ENCODE results near the gene AP3S1. TPM values are rescaled to one million over a fixed set of nuclear protein-coding genes. Genes with fewer than 3 reads are reported as not detected.
"Not testable (repeated sequence)": the region's sequence is repeated elsewhere in the genome, so short reads cannot be mapped to it uniquely, and the experiment has no call there.

AP3S1 gene
- total RNA-seq, 1 donor from 2014 or later, result 56.0 TPM

DNA sequence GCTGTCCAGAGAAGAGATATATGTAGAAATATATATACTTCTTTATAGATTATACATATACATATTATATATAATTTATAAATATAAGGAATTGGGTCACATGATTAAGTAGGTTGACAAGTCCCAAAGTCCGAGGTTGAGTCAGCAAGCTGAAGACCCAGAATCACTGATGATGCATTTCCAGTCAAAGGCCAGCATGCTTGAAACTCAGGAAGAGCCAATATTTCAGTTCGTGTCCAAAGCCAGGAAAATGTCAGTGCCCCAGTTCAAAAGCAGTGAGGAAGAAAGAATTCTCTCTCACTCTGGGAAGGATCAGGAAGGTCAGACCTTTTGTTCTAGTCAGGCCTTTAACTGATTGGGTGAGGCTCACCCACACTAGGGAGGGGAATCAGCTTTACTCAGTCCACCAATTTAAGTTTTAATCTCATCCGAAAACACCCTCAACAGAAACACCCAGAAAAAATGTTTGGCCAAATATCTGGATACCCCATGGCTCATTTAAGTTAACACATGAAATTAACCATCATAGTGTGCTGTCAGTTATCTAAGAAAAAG, 78.5 kb downstream of the AP3S1 start:
- Mint-ChIP-seq H3K4me3 (no peak overlapping the region), H3K27ac (no peak overlapping the region), H3K27me3 (ENCODE audit: low read depth) (no peaks in the 10 kb centered on the region), H3K4me1 (peaks cover 3% of the 10 kb centered on the region), H3K9me3 (no peaks in the 10 kb centered on the region), H3K36me3 (no peaks in the 10 kb centered on the region)
- no peak for DNase-seq (ENCODE audit: low spot score in 2 of 2, unreplicated experiment in 2 of 2)
- TF ChIP-seq, protein P1, sequence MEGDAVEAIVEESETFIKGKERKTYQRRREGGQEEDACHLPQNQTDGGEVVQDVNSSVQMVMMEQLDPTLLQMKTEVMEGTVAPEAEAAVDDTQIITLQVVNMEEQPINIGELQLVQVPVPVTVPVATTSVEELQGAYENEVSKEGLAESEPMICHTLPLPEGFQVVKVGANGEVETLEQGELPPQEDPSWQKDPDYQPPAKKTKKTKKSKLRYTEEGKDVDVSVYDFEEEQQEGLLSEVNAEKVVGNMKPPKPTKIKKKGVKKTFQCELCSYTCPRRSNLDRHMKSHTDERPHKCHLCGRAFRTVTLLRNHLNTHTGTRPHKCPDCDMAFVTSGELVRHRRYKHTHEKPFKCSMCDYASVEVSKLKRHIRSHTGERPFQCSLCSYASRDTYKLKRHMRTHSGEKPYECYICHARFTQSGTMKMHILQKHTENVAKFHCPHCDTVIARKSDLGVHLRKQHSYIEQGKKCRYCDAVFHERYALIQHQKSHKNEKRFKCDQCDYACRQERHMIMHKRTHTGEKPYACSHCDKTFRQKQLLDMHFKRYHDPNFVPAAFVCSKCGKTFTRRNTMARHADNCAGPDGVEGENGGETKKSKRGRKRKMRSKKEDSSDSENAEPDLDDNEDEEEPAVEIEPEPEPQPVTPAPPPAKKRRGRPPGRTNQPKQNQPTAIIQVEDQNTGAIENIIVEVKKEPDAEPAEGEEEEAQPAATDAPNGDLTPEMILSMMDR (IDR thresholded peaks at IDR 0.05; ENCODE audit: unreplicated experiment), result no peak

DNA sequence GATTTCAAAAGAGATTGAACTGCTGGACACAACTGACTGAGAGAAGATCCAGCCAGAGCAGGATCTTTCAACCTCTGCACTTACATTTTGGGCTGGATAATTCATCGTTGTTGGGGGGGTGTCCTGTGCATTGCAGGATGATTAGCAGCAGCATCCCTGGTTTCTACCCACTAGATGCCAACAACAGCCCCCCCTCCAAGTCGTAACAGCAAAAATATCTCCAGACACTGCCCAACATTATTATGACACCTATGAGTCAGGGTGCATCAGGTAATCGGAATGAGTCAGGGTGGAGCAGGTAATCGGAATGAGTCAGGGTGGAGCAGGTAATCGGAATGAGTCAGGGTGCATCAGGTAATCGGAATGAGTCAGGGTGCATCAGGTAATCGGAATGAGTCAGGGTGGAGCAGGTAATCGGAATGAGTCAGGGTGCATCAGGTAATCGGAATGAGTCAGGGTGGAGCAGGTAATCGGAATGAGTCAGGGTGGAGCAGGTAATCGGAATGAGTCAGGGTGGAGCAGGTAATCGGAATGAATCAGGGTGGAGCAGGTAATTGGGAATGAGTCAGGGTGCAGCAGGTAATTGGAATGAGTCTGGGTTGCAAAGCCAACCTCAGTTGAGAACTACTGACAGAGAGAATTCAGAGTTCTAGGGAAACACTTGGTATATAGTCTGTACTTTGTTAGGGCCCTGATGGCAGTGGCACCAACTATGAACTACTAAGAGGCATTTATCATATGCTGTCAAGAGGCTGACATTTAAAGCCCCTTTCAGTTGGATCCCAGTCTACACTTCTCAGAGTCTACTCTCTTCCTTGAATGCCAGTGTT, 87.1 kb downstream of the AP3S1 start:
- H3K9me3 Mint-ChIP-seq; H3K4me1 Mint-ChIP-seq; H3K27me3 Mint-ChIP-seq (ENCODE audit: low read depth); H3K27ac Mint-ChIP-seq; DNase-seq (ENCODE audit: low spot score in 2 of 2, unreplicated experiment in 2 of 2); H3K36me3 Mint-ChIP-seq; H3K4me3 Mint-ChIP-seq: not testable (repeated sequence)

DNA sequence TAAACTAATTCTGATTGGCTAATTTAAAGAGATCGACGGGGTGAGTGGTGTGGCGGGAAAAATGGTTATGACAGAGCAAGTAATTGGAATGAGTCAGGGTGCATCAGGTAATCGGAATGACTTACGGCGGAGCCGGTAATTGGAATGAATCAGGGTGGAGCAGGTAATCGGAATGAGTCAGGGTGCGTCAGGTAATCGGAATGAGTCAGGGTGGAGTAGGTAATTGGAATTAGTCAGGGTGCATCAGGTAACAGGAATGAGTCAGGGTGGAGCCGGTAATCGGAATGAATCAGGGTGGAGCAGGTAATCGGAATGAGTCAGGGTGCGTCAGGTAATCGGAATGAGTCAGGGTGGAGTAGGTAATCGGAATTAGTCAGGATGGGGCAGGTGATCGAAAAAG, 88.4 kb downstream of the AP3S1 start:
- H3K36me3 Mint-ChIP-seq; H3K4me3 Mint-ChIP-seq; H3K27me3 Mint-ChIP-seq (ENCODE audit: low read depth): not testable (repeated sequence)

DNA sequence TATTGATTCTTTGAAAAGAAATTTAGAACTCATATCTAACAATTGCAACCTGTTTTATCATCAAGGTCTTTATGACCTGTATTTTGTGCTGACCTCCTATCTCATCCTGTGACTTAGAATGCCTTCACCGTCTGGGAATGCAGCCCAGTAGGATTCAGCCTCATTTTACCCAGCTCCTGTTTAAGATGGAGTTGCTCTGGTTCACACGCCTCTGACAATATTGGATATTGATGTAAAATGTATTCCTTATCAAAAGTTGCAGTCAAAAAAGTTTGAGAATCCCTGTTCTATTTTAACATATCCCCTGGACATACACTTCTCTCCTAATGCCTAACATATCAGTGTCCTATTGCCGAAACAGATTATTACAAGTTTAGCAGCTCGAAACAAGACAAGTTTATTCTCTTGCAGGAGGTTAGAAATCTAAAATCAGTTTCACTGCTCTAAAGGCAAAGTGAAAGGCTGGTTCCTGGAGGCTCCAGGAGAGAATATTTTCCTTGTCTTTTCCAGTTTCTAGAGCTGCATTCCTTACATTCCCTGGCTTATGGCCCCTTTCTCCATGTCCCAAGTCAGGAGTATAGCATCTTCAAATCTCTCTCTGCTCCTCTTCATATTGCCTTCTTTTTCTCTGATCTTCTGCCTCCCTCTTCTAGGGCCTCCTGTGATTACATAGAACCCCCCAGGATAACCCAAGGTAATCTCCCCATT, 89.0 kb downstream of the AP3S1 start:
- Mint-ChIP-seq H3K36me3 (no peaks in the 10 kb centered on the region), H3K4me3 (no peak overlapping the region), H3K27me3 (ENCODE audit: low read depth) (no peaks in the 10 kb centered on the region), H3K9me3 (no peaks in the 10 kb centered on the region), H3K4me1 (no peaks in the 10 kb centered on the region), H3K27ac (no peak overlapping the region)
- no peak for DNase-seq (ENCODE audit: low spot score in 2 of 2, unreplicated experiment in 2 of 2)
- TF ChIP-seq, protein P1 (IDR thresholded peaks at IDR 0.05; ENCODE audit: unreplicated experiment), result no peak

More for the DNA sequence above, 88.4 kb downstream of the AP3S1 start:
- not testable (repeated sequence) for H3K27ac Mint-ChIP-seq; H3K4me1 Mint-ChIP-seq; H3K9me3 Mint-ChIP-seq; DNase-seq (ENCODE audit: low spot score in 2 of 2, unreplicated experiment in 2 of 2)

DNA sequence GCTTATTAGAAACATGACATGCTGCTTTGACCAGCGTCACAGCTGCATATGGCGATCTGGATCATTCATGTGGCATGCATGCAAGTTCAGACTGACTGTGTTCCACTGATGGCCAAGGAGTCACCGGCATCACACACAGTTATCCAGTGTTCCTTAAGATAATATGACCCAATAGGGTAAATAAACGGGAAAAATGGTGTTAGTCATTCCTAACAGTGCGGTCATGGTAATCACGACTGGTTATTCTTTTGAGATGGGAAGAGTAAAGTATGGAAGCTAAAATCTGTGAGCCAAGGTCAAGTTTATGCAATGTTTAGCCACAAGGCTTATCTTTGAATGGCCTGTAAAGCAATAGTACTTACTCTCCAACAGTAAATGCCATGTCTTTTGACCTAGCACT, 91.3 kb downstream of the AP3S1 start:
- Mint-ChIP-seq H3K4me1 (no peaks in the 10 kb centered on the region), H3K4me3 (no peak overlapping the region), H3K27ac (no peak overlapping the region), H3K36me3 (no peaks in the 10 kb centered on the region), H3K9me3 (no peaks in the 10 kb centered on the region), H3K27me3 (ENCODE audit: low read depth) (no peaks in the 10 kb centered on the region)
- TF ChIP-seq, protein P1 (IDR thresholded peaks at IDR 0.05; ENCODE audit: unreplicated experiment), result no peak
- DNase-seq (ENCODE audit: low spot score in 2 of 2, unreplicated experiment in 2 of 2), result no peak

DNA sequence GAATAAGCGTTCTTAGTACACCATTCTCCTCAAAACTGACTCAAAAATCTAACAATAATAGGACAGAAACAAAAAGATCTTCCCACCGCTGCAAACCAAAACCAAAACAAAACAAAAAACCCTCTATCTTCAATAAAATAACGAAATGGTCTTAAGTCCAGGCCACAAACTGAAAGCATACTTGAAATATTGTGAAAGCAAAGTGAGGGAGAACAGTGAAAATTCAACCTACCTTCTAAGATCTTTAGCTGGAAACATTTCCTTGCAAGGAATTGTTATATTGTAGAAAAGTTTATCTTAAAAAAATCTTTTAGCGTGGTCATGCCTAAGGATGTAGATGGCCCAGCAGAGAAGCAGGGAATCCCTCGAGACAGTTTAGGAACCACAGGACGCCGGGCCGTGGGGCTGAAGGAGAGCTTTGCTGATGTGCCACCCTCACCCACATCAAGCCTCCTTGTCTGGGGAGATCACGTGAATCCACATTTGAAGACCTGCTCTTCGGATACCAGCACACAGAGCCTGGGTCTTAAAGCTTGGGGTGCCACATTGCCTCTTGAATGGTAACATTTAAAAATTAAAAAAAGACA, 92.7 kb downstream of the AP3S1 start:
- no peaks in the 10 kb centered on the region for H3K4me1 Mint-ChIP-seq
- H3K27ac Mint-ChIP-seq, result no peak overlapping the region
- TF ChIP-seq, protein P1 (IDR thresholded peaks at IDR 0.05; ENCODE audit: unreplicated experiment), result no peak
- no peaks in the 10 kb centered on the region for H3K27me3 Mint-ChIP-seq (ENCODE audit: low read depth)
- no peak overlapping the region for H3K4me3 Mint-ChIP-seq
- no peaks in the 10 kb centered on the region for H3K36me3 Mint-ChIP-seq
- no peaks in the 10 kb centered on the region for H3K9me3 Mint-ChIP-seq
- no peak for DNase-seq (ENCODE audit: low spot score in 2 of 2, unreplicated experiment in 2 of 2)
